ENCODE measurements around the gene AP3B1.

- TF ChIP-seq JUNB (IDR thresholded peaks at IDR 0.05; ENCODE audit: unreplicated experiment) (no peak), EZH2phosphoT487 (IDR thresholded peaks at IDR 0.05; ENCODE audit: unreplicated experiment) (no peak), EZH2 (IDR thresholded peaks at IDR 0.05; ENCODE audit: low read depth, unreplicated experiment) (no peak), CTCF (conservative IDR thresholded peaks at IDR 0.05; ENCODE audit: low read depth in 2 of 2) (no peak)
These were observed 11.4 kb downstream of the AP3B1 start for GRCh38 chr5:78283105-78283504.

Data from GM23338 (cell line).